Muscle of leg (tissue), 11 donors: ENCODE data around the gene RASA3. TPM values are rescaled to one million over a fixed set of nuclear protein-coding genes. Genes with fewer than 3 reads are reported as not detected.

Experiments used
- DNase-seq: peaks from one replicate; pipeline ENCODE4 v3.0.0; 2013
- H3K27ac ChIP-seq: one replicate; pipeline ENCODE4 v1.5.1; 2013; ENCODE audit warnings: mild to moderate bottlenecking, low read length, control low read depth
- H3K27me3 ChIP-seq: one replicate; pipeline ENCODE4 v1.6.1; 2013; ENCODE audit warnings: low read length; ENCODE audit not compliant: control insufficient read depth, insufficient read depth
- H3K36me3 ChIP-seq: one replicate; pipeline ENCODE4 v1.6.1; 2013; ENCODE audit warnings: low read length; ENCODE audit not compliant: control insufficient read depth, insufficient read depth
- H3K4me1 ChIP-seq: one replicate; pipeline ENCODE4 v1.6.1; 2013; ENCODE audit warnings: low read length; ENCODE audit not compliant: control insufficient read depth, insufficient read depth
- H3K4me3 ChIP-seq: one replicate; pipeline ENCODE4 v1.5.1; 2013; ENCODE audit warnings: low read length, control low read depth
- H3K9me3 ChIP-seq: replicated peaks from 2 replicates; pipeline ENCODE4 v1.6.1; 2013; ENCODE audit warnings: low read depth, low read length; ENCODE audit not compliant: control insufficient read depth
- WGBS: methylation state at CpG from one replicate; pipeline ENCODE4 v1.1.5; 2013; ENCODE audit warnings: missing lambda C conversion rate; ENCODE audit not compliant: insufficient coverage; 5-methylcytosine and 5-hydroxymethylcytosine counted together
- polyA plus RNA-seq, 8 donors: library from polyadenylated mRNA; unstranded; fragments of 120-200 nt; gene quantifications; one replicate each; pipeline versions ENCODE4 v1.2.1 to v1.2.3, GENCODE V29; 2013; ENCODE audit warnings: inconsistent platforms in 1 of 8, low replicate concordance in 1 of 8; ENCODE audit not compliant: insufficient read length in 8 of 8, insufficient read depth in 1 of 8
- total RNA-seq: library from RNA; stranded (reverse); fragments of 120-200 nt; gene quantifications from one replicate; pipeline ENCODE4 v1.2.4, GENCODE V29; 2013

RASA3 gene
- total and polyA plus RNA-seq, 9 donors: 15.9 to 27.2 (median 21.6) TPM

DNA sequence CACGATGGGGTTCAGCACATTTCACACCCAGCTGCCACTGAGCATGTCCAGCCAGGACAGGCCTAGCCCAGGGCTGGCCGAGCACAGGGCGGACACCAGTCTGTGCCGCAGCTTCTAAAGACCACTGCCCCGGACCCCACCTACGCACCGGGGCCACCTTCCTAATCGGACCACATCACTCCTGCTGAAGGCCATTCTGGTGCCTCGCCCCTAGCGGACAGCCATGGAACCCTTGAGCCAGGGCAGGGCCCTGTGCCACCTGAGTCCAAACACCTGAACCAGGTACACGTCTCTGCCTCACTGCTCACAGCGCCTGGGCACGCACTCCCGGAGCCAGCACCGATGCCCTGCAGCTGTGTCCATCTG lies 150.1 kb downstream of the RASA3 start:
- H3K4me1 ChIP-seq: peaks cover 13% of the 10 kb centered on the region
- no peaks in the 10 kb centered on the region for H3K9me3 ChIP-seq
- H3K27ac ChIP-seq: no peak overlapping the region
- WGBS: 95% methylated on average over 15 of the region's 15 CpGs
- no peak overlapping the region for H3K4me3 ChIP-seq
- H3K27me3 ChIP-seq: no peaks in the 10 kb centered on the region
- no peak for DNase-seq
- H3K36me3 ChIP-seq: peaks cover 46% of the 10 kb centered on the region

DNA sequence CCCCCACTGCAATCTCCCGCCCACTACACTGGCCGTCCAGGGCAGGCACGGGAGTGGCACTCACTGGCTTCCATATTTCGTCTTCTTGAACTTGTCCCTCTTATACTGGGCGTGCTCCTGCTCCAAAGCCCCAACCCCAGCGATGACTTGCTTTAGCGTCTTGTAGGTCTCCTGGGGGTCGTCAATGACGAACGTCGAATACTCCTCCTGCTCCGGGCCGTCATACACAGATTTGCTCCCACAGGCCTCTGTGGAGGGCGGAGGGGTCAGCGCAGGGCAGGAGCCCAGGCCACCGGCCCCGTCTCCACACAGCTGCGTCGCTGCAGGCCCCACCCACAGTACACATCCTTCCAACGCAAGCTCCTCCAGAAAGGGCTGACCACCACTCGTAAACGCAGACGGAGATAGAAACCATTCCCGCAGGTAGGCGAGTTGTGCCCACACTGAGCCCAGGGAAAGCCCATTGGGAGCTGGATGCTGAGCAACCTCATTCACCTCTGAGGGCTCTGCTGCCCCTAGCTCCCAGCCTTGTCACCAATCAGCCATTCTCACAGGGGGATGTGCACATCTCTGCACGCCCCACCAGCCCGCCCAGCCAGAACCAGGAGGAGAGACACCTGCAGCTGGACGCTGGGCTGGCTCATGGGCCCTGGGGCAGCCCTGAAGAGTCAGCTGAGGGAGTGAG lies 150.7 kb downstream of the RASA3 start:
- Histone ChIP-seq H3K27me3 (no peaks in the 10 kb centered on the region), H3K4me3 (no peak overlapping the region), H3K36me3 (peaks cover 51% of the 10 kb centered on the region), H3K4me1 (peaks cover 13% of the 10 kb centered on the region), H3K27ac (no peak overlapping the region), H3K9me3 (no peaks in the 10 kb centered on the region)
- DNase-seq: no peak
- WGBS: 83% methylated on average over 18 of the region's 28 CpGs

DNA sequence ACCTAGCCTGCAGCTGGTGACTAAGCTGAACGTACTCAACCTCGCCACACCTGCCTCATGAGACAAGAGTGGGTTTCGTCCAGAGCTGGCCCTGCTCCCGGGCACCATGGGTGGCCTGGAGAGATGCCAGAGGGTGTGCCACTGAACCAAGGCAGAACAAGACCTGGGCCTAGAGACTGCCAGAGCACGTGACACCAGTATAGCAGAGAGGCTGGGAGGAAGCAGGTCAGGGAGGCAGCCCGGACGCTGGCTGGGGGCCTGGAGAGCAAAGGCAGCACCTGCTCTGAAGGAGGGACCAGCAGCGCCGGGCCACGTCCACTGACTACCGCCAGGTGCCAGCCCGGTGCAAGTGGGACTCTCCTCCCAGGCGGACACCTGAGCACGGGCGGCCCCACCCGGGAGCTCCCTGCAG lies 151.2 kb downstream of the RASA3 start:
- H3K36me3 ChIP-seq: peaks cover 54% of the 10 kb centered on the region
- peak; percentile 30 for DNase-seq
- H3K9me3 ChIP-seq: no peaks in the 10 kb centered on the region
- no peaks in the 10 kb centered on the region for H3K27me3 ChIP-seq
- peaks cover 13% of the 10 kb centered on the region for H3K4me1 ChIP-seq
- WGBS: 78% methylated on average over 16 of the region's 16 CpGs
- H3K27ac ChIP-seq: no peak overlapping the region
- no peak overlapping the region for H3K4me3 ChIP-seq

DNA sequence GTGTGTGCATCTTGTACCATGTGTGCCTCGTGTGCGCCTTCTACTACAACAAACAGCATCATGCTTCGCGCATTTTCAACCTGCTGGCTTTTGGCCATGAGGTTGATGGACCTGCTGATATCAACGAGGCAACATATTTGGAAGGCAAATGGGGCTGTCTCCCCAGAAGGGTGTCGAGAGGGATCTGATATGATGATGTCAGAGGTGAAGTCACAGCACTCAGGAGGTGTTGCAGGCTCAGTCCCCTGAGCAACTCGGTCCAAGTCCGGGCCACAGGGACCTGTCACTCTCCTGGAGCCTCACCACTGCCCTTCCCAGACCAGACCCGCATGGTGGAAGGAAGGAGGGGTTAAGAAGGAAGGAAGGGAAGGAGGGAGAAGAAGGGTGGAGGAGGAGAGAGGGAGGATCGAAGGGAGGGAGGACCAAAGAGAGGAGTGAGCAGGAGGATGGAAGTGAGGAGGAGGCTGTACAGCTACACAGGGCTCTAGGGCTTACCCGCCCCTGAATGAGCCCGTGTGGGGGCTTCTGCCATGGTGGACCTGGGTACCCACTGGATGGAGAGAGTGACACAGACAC lies 151.8 kb downstream of the RASA3 start:
- no peak overlapping the region for H3K27ac ChIP-seq
- no peaks in the 10 kb centered on the region for H3K9me3 ChIP-seq
- no peaks in the 10 kb centered on the region for H3K27me3 ChIP-seq
- H3K36me3 ChIP-seq: peaks cover 57% of the 10 kb centered on the region
- H3K4me3 ChIP-seq: no peak overlapping the region
- H3K4me1 ChIP-seq: peaks cover 13% of the 10 kb centered on the region
- 86% methylated on average over 7 of the region's 12 CpGs for WGBS
- no peak for DNase-seq

DNA sequence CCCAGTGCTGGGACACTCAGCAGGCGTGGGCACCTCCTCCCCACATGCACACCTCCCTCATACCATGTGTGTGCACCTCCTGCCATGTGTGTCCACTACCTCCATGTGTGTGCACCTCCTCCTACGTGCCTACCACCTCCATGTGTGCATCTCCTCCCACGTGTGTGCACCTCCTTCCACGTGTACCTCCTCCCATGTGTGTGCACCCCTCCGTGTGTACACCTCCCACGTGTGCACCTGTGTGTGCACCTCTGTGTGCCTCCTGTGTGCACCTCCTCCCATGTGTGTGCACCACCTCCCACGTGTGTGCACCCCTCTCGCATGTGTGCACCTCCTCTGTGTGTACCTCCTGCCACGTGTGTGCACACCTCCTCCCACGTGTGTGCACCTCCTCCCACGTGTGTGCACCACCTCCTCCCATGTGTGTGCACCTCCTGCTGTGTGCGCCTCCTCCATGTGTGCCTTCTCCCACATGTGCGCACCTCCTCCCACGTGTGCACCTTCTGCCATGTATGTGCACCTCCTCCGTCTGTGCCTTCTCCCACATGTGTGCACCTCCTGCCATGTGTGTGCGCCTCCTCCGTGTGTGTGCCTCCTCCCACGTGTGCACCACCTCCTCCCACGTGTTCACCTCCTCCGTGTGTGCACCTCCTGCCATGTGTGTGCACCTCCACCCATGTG lies 152.5 kb downstream of the RASA3 start:
- H3K27ac ChIP-seq: no peak overlapping the region
- DNase-seq: no peak
- no peaks in the 10 kb centered on the region for H3K27me3 ChIP-seq
- 90% methylated on average over 20 of the region's 20 CpGs for WGBS
- no peaks in the 10 kb centered on the region for H3K9me3 ChIP-seq
- H3K36me3 ChIP-seq: peaks cover 63% of the 10 kb centered on the region
- H3K4me1 ChIP-seq: peaks cover 13% of the 10 kb centered on the region
- no peak overlapping the region for H3K4me3 ChIP-seq

DNA sequence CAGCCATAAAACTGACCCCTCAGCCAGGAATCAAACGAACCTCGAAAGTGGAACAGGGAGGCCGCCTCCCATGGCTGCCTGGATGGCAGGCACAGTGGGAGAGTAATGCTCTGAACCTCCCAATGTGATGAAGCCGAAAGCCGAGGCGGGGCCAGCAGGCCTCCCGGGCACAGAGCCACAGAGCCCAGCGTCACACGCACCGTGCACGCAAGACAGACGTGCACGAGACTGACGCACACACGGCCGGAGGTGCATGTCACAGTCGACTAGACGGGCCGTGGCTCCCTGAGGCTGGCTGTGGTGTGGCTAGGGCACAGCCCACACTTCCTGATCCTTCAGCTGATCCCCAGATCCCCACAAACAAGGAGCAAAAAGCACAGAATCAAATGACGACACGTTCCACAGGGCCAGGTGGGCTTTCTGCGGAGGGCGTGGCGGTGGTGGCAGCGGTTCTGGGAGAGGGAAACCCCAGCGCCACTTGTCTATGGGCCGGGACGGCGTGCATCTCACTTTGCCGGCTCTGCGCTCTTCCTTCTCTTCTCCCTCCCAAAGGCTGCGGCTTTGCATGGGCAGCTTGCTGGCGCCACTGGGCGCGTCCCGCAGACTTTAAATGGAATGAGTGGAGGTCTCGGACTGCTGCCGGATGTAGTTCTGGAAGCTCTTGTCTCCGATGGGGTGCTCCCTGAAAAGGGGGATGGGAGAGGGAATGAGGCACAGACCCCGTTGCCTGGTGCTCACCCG lies 153.5 kb downstream of the RASA3 start:
- peaks cover 69% of the 10 kb centered on the region for H3K36me3 ChIP-seq
- no peak overlapping the region for H3K4me3 ChIP-seq
- 87% methylated on average over 32 of the region's 41 CpGs for WGBS
- H3K9me3 ChIP-seq: no peaks in the 10 kb centered on the region
- H3K27ac ChIP-seq: no peak overlapping the region
- no peak for DNase-seq
- H3K27me3 ChIP-seq: no peaks in the 10 kb centered on the region
- H3K4me1 ChIP-seq: peaks cover 13% of the 10 kb centered on the region

DNA sequence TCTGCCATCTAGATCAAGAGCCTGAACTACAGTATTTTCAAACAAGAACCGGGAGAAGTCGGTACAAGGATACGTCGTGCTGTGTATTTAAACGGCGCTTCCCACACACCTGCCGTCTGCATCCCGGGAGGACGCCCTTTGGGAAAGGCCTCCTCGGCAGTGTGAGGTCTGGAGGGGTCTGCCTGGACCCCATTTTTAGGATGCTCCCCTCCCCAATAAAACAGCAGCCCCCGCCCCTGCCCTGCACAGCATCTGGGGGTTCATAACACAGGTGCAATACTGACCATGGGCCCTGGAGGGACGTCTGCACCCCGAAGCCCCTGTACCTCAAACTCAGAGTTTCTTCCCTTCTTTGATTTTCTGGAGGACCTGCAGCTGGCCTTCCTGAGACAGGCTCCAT lies 154.4 kb downstream of the RASA3 start:
- no peaks in the 10 kb centered on the region for H3K27me3 ChIP-seq
- no peak overlapping the region for H3K27ac ChIP-seq
- no peaks in the 10 kb centered on the region for H3K9me3 ChIP-seq
- peaks cover 76% of the 10 kb centered on the region for H3K36me3 ChIP-seq
- H3K4me3 ChIP-seq: no peak overlapping the region
- DNase-seq: no peak
- 78% methylated on average over 11 of the region's 13 CpGs for WGBS
- peaks cover 13% of the 10 kb centered on the region for H3K4me1 ChIP-seq

DNA sequence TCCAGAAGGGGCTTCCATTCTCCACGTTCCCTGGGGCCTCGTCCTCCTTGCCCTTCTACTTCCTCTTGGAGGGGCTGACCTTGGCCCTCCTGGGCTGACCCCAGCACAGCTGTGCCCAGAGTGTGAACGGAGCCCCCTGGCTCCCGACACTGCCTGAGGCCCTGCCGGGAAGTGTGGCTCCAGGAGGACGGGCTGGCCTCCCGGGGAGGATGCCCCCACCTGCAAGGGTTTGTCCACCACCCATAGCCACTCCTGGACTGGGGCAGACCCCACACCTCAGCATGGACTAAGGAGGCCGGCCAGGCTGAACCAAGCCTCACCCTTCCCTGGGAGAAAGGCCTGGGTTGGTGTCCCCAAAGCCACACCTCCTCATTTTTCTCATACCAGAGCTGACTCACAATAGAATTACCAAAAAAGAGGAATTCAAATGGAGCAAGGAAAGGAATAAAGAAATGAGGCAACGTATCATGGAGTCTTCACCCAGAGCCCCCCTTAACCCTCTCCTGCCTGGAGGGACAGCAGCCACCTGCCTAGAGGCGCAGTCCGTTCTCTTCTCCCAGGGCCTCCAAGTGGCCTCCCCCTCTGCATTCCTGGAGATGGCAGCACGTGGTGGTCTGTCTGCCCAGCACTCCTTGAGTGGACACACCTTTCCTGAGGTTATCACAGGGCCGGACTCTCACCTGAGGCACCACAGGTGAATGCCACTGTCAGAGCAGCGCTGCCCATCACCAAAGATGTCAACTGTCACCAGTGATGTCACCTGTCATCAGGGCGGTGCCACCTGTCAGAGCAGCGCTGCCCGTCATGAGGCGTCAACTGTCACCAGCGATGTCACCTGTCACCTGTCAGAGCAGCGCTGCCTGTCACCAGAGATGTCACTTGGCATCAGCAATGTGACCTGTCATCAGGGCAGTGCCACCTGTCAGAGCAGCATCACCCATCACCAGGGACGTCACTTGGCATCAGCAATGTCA lies 155.4 kb downstream of the RASA3 start:
- 80% methylated on average over 18 of the region's 21 CpGs for WGBS
- no peak for DNase-seq
- H3K4me1 ChIP-seq: peaks cover 10% of the 10 kb centered on the region
- H3K36me3 ChIP-seq: peaks cover 77% of the 10 kb centered on the region
- no peak overlapping the region for H3K4me3 ChIP-seq
- no peaks in the 10 kb centered on the region for H3K27me3 ChIP-seq
- no peak overlapping the region for H3K27ac ChIP-seq
- no peaks in the 10 kb centered on the region for H3K9me3 ChIP-seq

DNA sequence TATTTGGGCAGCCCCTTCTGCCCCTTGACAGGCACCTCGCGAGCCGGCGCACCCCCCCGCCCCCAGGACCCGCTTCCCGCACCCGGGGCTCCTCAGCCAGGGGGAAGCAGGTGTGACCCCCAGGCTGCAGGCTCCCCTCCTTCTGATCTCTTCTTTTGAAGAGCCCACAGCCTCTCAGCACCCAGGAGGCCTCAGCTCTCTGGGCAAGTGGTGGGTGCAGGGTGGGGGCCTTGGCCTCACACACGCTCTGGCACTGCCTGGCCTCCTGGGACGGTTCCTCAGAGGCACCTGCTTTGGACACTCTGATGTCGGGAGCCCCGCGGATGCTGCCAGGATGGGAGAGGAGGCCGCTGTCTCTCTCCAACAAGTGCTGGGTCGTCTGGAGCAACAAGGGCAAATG lies 157.0 kb downstream of the RASA3 start:
- 86% methylated on average over 7 of the region's 15 CpGs for WGBS
- no peak overlapping the region for H3K4me3 ChIP-seq
- no peak for DNase-seq
- H3K9me3 ChIP-seq: no peaks in the 10 kb centered on the region
- no peaks in the 10 kb centered on the region for H3K27me3 ChIP-seq
- H3K4me1 ChIP-seq: no peaks in the 10 kb centered on the region
- no peak overlapping the region for H3K27ac ChIP-seq
- peaks cover 65% of the 10 kb centered on the region for H3K36me3 ChIP-seq
